GM19035 (cell line): Measurements from ENCODE around the gene PAK5.
"Not testable (repeated sequence)": the region's sequence is repeated elsewhere in the genome, so short reads cannot be mapped to it uniquely, and the experiment has no call there.

Source experiments
- ATAC-seq: cut with Tn5 transposase; IDR thresholded peaks from one replicate; pipeline ENCODE4 v1.9.1; 2021; ENCODE audit not compliant: unreplicated experiment

Gene PAK5

GRCh38 chr20:9686455-9686854 lies 152.4 kb downstream of the PAK5 start:
- ATAC-seq = no peak

GRCh38 chr20:9686001-9686400 lies 152.9 kb downstream of the PAK5 start:
- ATAC-seq = no peak

- no peak for ATAC-seq
Observed at GRCh38 chr20:9685011-9685410, 153.9 kb downstream of the PAK5 start.

GRCh38 chr20:9677100-9677623 lies 161.7 kb downstream of the PAK5 start:
- ATAC-seq = no peak

- no peak for ATAC-seq
Observed at GRCh38 chr20:9672981-9673380, 165.9 kb downstream of the PAK5 start.

- no peak for ATAC-seq
Observed at GRCh38 chr20:9672027-9672426, 166.8 kb downstream of the PAK5 start.

- no peak for ATAC-seq
Observed at GRCh38 chr20:9668381-9668780, 170.5 kb downstream of the PAK5 start.

- no peak for ATAC-seq
Observed at GRCh38 chr20:9663423-9663822, 175.5 kb downstream of the PAK5 start.

- no peak for ATAC-seq
Observed at GRCh38 chr20:9660236-9660868, 178.5 kb downstream of the PAK5 start.

- no peak for ATAC-seq
Observed at GRCh38 chr20:9647741-9648140, 191.1 kb downstream of the PAK5 start.

GRCh38 chr20:9646375-9646774 lies 192.5 kb downstream of the PAK5 start:
- no peak for ATAC-seq

GRCh38 chr20:9642882-9643281 lies 196.0 kb downstream of the PAK5 start:
- ATAC-seq = no peak

GRCh38 chr20:9641499-9642000 lies 197.3 kb downstream of the PAK5 start:
- ATAC-seq = not testable (repeated sequence)

- no peak for ATAC-seq
Observed at GRCh38 chr20:9637889-9638288, 201.0 kb downstream of the PAK5 start.

- ATAC-seq = no peak
Observed at GRCh38 chr20:9635750-9636149, 203.1 kb downstream of the PAK5 start.

- no peak for ATAC-seq
Observed at GRCh38 chr20:9634327-9634726, 204.5 kb downstream of the PAK5 start.

- no peak for ATAC-seq
Observed at GRCh38 chr20:9632991-9633390, 205.9 kb downstream of the PAK5 start.

- no peak for ATAC-seq
Observed at GRCh38 chr20:9632265-9632664, 206.6 kb downstream of the PAK5 start.

- no peak for ATAC-seq
Observed at GRCh38 chr20:9630554-9630953, 208.3 kb downstream of the PAK5 start.

GRCh38 chr20:9629831-9630230 lies 209.0 kb downstream of the PAK5 start:
- ATAC-seq = no peak

GRCh38 chr20:9628589-9628988 lies 210.3 kb downstream of the PAK5 start:
- ATAC-seq = no peak

GRCh38 chr20:9628141-9628540 lies 210.7 kb downstream of the PAK5 start:
- no peak for ATAC-seq

GRCh38 chr20:9627219-9627618 lies 211.7 kb downstream of the PAK5 start:
- ATAC-seq = no peak
